ENCODE measurements around the gene F10.

- TF ChIP-seq JUNB (CRISPR knock-in tag; conservative IDR thresholded peaks at IDR 0.05) (no peak), ATF3 (IDR thresholded peaks at IDR 0.05) (no peak), ATF3 (CRISPR knock-in tag; conservative IDR thresholded peaks at IDR 0.05) (no peak), ZBTB7A (IDR thresholded peaks at IDR 0.05; ENCODE audit: borderline replicate concordance, control insufficient read depth, low read depth, low read length) (no peak), MYBL2 (IDR thresholded peaks at IDR 0.05; ENCODE audit: low read depth) (no peak), MYBL2 (CRISPR knock-in tag; IDR thresholded peaks at IDR 0.05; ENCODE audit: borderline replicate concordance) (no peak), CTCF (IDR thresholded peaks at IDR 0.05 in 2 of 3, conservative IDR thresholded peaks at IDR 0.05 in 1 of 3; ENCODE audit: insufficient read depth in 2 of 3, low read depth in 1 of 3, low read length in 3 of 3) (no peak), FOS (IDR thresholded peaks at IDR 0.05; ENCODE audit: extremely low read depth, insufficient read length) (no peak), PHF20 (IDR thresholded peaks at IDR 0.05; ENCODE audit: partially characterized antibody) (no peak), EZH2 (IDR thresholded peaks at IDR 0.05; ENCODE audit: borderline replicate concordance, low read depth, low read length) (no peak), SPI1 (IDR thresholded peaks at IDR 0.05; ENCODE audit: borderline replicate concordance, low read depth, low read length) (no peak), PRDM10 (IDR thresholded peaks at IDR 0.05; ENCODE audit: partially characterized antibody) (no peak), TBP (optimal IDR thresholded peaks at IDR 0.05; ENCODE audit: low read depth, low read length) (no peak), GATAD2B (IDR thresholded peaks at IDR 0.05; ENCODE audit: borderline replicate concordance) (no peak), MXI1 (IDR thresholded peaks at IDR 0.05; ENCODE audit: low read depth, low read length) (no peak), CTBP1 (IDR thresholded peaks at IDR 0.05; ENCODE audit: borderline replicate concordance) (no peak)
These were observed 45.0 kb upstream of the F10 start for GRCh38 chr13:113077566-113077952.

All from K562 (cell line).